Inflammatory macrophage treated with lipopolysaccharide for 4 hours (primary cell): ENCODE measurements around the gene TPH1.
"Not testable (repeated sequence)": the region's sequence is repeated elsewhere in the genome, so short reads cannot be mapped to it uniquely, and the experiment has no call there.

ENCODE experiments used
- DNase-seq: peaks from one replicate; pipeline ENCODE4 v3.0.0-alpha.2; 2020

Gene TPH1

DNA sequence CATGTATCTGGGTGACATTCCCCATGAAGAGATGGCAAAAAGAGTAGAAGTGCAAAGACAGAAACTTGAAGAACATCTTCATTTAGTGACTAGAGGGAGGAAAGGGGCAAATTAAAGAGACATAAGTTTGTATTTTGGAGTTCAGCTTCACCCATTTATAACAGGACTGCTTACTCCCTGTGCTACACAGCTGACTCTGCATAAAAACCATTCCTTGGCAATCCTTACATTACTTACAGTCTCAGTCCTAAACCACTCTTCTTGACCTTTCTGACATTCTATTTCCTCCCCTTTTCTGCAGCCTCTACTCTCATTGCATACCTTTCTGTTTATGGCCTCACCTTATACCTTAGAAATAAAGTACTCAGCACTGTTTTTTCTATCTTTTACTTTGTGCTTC is 26.4 kb downstream of the TPH1 start:
- DNase-seq, result no peak

DNA sequence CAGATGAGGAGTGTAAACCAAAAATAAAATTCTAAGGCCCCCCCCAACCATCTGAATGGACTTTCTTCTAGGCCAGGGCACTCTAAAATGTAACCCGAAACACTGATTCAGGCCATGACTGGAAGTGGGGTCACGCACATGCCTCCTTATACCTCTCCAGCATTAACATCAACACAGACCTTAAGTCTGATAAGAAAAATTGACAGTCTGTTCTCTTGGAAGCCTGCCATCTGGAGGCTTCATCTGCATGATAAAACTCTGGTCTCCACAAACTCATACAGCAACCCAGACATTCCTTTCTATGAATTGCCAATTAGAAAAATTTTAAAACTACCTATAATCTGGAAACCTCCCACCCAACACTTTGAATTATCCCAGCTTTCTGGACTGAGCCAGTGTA is 29.3 kb downstream of the TPH1 start:
- no peak for DNase-seq

- no peak for DNase-seq
These were observed 31.2 kb downstream of the TPH1 start for GRCh38 chr11:18014876-18015275.

DNA sequence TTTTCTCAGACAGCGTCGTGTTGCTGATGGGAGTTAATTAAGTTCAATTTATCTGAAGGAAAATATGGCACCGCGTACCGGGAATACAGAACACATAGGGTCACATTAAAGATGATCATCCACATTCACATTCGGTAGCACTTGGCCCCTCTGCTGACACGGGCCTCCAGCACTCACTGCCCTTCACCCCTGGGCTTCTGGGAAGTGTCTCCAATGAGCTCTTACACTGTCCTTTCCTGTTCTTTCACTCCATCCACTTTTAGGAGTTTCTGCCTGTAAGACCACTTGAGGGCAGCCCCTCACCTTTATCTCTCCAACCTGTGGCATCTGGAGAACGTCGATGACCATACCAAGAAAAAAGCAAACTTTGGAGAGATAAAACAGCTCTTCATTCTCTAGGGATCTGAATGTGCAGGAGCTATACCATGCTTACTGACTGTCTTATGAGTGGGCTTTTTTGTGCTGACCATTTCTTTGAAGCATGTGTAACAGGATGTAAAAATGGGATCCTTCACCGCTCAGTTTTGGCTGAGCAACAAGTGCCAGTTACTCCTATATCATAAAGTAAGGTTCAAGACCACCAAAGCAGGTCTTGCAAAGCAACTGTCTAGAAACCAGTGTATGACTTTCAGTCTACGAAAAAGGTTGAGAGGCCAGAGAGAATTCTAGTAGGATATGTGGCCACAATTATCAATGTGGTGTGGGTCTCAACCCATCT is 32.1 kb downstream of the TPH1 start:
- no peak for DNase-seq

DNA sequence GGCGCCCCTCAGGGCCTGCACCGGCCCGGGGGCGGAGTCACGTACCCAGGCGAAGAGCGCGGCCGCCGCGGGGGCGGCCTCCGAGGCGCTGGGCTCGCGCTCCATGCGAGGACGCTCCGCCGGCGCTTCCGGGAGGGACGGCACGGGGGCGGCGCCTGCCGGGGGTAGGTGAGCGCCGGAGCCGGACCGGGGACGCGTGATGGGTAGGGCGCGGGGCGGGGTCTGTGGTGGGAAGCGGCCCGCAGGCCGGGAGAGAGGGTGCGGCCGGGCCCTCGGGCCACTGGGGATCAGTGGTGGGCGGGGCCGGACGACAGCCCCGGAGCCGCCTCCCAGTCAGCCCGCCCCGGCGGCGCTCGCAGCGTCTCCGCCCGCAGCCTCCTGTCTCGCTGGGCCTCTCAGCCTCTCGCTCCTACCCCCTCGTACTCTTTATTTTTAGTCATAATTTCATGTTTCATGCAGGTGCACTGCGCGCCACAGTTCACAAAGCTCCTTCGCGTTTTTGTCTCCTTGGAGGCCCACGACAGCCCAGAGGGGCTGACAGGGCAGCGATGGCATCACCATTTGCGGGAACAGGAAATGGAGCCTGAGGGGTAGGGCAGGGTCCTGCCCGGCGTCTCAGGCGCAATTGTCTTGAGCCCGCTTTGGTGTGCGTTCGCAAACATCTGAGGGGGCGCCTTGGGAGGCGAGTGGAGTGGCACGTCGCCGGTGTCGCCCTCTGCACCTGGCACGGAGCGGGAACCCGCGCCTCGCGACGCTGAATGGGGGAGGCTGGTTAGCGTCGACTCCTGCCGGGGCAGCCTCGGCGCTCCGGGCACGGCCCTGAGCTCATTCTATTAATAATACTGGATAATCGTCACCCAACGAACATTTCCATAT is 32.9 kb downstream of the TPH1 start, which contains the start of gene SERGEF:
SERGEF (minus strand) TSS at position 142 of the 876 bp plus-strand sequence; CDS start at position 105, 37 bp downstream.
- DNase-seq, result peak; percentile 94

DNA sequence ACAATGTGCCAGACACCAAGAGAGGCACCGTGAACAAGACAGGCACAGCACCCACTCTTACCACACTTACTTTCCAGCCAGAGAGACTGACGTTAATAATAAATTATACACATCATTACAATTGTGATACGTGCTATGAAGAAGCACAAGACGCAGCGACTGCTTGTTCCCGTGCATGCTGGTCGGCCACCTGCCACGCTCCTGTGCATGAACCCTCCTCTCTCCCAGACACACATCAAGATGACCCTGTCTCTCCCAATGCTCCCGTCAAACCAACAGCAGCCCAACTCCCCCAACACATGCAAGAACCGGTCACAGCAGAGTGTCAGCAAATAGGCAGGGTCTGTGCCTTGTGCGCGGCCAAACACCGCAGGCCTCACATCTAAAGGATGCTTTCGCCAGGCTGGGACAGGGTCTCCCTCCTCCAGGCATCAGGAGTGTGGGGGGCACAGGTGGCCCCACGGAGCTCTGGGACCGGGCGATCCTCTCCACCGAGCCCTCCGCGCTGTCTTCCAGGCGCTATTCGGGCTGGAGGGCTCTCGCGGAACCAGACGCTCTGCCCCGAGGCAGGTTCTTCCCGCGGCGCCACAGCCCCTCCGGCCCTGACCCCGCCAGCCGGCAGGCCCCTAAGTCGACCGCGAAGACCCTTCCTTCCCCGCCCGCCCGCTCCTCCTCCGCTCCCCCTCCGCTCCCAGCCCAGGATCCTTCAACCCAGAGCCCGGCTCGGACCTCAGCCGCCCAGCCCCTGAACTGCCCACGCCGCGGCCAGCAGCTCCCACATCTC is 33.8 kb downstream of the TPH1 start:
- no peak for DNase-seq

GRCh38 chr11:18011633-18012032 is 34.4 kb downstream of the TPH1 start:
- DNase-seq, result no peak

GRCh38 chr11:18010977-18011586 is 35.0 kb downstream of the TPH1 start:
- DNase-seq, result no peak

DNA sequence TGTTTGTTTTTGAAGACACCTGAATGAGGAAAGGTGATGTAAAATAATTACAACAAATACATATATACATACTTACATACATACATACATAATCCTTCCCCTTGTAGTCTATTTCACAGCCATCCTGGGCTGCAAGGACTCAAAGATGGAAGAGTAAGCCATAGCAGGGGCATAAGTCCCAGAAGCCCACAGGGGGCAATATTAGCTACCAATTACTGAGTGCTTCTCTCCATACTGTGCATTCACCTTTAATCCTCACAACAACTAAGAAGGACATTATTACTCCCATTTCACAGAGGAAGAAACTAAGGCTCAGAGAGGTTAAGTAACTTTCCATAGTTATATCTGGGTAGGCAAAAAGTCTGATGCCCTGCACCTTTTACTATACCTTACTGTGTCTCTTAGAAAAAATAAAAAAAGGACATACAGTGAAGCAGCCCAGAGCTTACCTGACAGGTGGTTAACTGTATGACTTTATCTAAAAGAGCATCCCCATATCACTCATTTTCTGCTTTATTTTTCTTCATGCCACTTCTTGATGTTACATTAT is 35.9 kb downstream of the TPH1 start:
- DNase-seq, result no peak

DNA sequence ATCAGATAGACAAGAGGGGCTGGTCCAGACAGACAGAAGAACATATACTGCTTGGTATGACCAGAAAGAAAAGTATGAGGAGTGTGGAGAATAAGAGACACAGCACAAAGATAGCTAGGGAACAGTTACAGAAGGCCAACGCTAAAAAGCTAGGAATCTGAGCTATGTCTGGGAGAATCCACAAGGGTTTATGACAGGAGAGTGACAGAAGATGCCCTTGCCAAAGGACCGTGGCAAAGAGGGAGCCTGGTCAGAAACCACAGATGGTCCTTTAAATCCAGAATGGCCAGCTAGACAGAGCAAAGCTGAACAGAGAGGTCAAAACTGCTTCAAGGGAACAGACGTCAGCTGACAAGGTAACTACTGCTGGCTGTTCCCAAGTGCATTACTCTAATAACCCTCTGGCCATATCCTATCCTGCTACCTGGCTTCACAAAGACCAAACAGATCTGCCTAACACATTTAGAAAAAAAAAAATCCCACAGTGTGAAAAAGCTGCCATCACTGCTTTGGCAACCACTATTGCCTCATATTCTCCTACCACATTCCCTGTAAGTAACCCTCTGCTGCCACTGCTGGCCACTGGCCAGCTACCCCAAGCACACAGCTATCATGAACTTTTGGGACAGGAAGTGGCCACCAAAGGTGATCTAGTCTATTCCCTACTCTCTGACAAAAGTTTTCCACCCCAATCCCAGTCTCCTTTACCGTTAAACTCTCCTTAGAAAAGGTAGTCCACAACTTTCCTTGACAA is 40.5 kb downstream of the TPH1 start:
- peak; percentile 23 for DNase-seq

DNA sequence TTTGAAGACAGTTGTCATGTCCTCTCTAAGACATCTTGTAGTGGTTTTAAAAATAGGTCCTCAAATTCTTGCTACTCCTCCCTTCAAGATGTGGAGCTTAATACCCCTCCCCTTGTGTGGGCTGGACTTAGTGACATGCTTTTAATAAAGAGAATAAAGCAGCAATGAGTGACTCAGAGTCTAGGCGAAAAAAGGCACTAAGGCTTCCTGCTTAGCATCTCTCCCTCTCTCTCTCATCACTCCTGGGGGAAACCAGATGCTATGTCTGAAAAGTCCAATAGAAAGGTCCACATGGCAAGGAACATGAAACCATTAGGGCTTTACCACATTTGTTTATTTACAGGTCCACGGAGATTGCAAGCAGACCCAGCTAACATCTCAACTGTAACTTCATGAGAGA is 44.9 kb downstream of the TPH1 start:
- no peak for DNase-seq

GRCh38 chr11:18000760-18001159 is 45.3 kb downstream of the TPH1 start:
- no peak for DNase-seq

DNA sequence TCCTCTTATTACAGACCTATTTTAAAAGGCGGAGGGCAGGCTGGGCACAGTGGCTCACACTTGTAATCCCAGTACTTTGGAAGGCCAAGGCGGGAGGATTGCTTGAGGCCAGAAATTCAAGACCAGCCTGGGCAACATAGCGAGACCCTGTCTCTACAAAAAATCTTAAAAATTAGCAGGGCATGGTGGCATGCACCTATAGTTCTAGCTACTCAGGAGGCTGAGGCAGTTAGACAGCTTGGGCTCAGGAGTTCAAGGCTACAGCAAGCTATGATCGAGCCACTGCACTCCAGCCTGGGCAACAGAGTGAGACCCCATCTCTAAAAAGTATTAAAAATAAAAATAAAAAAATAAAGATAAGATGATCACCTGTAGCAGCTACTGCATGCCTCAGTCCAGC is 45.9 kb downstream of the TPH1 start:
- DNase-seq, result not testable (repeated sequence)
